Measurements from ENCODE around the gene ZFYVE27.

ZFYVE27 gene

DNA sequence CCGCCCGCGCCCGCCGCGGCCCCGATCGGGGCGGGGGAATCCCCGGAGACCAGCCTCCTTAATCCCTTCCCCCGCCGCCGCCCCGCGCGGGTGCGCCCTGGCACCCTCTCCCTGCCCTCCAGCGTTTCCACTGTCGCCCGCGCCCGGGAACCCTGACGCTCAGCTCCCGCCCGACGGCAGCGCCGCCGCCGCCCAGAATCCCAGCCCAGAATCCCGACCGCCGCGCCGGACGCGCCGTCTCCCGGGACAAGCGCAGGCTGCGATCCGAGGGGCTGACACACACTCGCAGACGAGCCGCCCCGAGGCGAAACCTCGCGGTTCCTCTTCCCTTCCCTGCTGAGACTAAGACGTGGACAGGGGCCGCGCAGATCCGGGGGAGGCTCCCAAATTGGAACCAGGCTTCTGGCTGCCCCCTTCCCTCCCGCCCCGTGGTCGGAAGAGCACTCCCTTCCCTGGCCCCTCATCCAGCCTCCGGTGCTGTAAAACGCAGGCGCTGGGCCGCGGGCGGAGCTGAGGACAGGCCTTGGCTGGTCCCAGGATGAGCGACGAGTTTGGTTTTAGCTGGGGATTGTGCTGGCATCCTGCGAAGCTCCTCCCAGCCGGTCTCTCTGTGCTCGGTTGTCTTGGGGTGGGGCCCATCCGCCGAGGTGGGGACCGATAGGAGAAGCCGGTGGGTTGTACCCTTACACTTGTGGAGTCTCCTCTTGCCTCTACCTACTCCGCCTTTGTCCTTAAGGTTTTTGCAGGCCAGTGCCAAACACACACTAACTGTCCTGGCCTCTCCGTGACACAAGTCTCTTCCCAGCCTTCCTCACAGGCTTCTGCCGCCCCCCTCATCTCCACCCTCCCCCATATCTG, 22.3 kb upstream of the ZFYVE27 start:
- DNase-seq, result peak in 1 of 2 experiments; percentile 31

DNA sequence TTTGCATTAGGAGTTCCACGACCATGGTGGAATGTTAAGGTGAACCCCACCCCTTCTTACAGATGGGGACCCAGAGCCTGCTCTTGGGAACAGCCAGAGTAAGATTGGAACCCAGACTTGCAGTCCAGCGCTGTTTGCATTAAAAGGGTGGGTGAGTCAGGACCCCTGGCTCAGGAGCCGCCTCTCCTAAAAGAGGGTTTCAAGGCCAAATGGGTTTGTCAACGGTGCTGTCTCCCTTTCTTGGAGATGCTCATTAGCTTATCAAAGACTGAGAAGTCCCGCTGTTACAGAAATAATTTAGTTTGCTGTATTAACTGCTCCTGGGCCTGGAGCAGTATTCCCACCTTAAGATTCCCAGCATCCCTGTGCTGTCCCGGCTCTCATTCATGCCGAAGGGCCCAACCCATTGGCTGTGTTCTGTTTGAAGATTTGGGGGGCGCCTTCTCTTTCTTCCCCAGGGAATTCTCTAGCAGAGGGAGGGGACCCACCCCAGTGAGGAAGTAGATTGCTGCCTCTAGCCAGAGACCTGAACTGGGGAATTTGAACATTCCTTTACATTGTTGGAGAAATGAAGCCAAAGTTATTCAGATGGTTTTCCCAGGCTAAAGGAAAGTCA, 21.6 kb upstream of the ZFYVE27 start:
- DNase-seq, result no peak

DNA sequence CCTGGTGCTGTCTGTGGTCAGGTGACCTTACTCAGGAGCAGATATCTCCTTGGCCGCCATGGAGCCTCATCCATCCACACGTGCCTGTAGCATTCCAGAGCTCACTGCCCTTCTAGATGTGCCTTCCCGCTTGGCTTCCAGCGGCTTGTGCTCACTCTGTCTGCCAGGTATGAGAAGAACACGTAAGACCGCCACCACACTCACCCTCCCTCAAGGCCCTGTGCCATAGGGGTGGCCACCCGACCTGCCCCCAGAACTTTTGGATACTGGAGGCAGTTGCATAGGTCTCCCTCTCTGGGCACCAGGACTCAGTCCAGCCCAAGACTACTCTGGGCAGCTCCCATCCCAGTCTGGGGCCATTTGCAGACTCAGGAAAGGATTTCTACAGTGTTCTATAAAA, 19.3 kb upstream of the ZFYVE27 start:
- DNase-seq, result no peak

DNA sequence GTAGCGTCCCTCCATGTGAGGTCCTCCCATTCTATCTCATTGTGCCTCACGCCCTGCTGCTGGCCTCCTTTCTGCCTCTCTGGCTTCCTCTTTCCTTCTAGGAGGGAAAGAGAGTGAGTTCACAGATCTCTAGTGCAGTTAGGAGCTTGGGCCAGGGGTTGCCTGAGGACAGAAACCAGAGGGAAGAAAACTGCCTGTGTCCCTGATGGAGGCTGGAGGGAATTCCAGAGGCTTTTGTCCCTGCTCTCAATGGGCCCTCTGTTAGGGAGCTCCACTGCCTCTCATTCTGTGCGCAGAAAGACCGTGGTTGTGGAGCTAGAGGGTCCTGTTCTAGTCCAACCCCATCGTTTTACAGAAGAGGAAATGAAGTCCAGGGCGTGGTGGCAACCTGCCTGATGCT, 18.8 kb upstream of the ZFYVE27 start:
- no peak for DNase-seq

DNA sequence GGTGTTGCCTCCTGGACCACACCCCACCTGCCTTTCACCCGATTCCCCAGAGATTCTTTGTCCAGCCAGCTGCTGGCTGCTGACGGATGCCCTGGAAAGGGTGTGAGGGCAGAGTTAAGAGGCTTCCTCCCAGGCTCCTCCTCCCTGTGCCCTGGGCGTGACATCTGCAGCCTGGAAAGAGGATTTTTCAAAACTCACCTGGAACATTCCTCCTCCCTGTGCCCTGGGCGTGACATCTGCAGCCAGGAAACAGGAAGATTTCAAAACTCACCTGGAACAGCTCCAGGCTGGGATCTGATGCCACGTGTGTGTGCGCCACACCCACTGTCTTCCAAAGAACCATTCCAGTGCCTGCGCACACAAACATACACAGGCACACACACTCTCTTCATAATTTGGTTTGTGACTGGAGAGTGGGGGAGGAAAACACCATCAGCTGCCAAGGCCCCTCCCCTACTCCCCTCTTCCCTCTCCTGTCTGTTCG, 18.2 kb upstream of the ZFYVE27 start:
- DNase-seq, result no peak

DNA sequence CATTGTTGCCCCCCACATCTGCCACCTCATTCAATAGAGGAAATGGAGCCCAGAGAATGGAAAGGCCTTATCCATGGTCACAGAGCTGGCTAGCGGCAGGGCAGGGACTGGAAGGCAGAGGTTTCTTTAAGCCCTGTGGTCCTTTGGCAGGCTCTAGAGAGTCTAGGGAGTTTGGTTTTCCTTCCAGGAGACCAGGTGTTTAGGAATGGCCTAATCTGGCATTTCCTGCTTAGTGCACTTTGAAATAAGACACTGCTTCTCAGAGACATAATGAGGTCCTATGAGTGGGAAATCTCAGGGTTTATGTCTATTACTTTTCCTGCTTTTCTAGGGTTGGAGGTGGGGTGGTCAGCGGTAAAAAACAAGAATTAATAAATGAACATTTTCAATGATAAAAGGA, 17.3 kb upstream of the ZFYVE27 start:
- DNase-seq, result peak in 1 of 2 experiments; percentile 17

DNA sequence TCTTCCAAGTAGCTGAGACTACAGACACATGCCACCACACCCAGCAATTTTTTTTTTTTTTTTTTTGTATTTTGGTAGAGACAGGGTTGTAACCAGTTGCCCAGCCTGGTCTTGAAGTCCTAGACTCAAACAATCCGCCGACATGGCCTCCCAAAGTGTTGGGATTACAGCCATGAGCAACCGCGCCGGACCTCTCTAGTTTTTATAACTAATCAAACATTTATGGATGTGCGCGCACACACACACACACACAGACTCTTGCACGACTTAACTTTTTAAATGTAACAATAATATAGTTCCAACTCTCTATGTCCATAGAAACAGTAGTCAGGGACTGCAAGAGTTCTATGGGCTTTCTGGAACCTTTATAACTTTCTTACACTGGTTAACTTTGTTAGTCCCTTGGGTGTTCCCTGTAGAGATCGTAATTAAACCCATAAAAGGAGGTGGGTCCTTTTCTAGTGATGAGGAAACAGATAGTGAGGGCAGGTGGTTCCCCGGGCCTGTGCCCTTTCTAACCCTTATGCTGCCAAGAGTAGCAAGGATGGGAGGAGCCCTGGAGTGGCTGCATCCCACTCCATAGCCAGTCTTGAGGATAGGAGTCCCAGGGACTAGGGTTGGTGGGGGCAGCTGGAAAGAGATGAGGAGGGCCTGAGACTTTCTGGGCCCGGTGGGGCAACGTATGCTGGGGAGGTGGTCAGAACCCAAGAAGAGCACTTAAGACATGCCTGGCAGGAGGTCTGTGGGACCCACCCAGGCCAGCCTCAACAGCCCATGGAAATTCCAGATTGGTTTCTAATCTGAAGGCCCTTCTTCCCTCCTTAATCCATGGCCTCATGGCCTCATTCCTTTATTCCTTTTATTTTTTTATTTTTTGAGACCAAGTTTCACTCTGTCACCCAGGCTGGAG, 14.8 kb upstream of the ZFYVE27 start:
- no peak for DNase-seq

DNA sequence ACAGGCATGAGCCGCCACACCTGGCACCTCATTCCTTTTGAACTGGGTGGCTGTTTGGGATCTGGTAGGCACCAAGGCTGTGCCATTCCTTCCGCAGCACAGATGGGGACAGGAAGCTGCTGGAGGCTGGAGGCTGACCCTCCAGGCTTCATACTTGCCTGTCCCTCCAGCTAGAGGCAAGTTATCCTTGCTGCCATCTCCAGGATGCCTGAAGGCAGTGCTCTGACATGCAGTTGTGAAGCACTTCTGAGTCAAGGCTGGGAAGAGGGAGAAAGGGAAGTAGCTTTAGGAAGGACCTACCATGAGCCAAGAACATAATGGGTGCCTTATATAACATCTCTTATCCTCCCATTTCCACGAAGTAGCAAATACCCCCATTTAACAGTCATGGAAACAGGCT, 13.9 kb upstream of the ZFYVE27 start:
- DNase-seq, result no peak

DNA sequence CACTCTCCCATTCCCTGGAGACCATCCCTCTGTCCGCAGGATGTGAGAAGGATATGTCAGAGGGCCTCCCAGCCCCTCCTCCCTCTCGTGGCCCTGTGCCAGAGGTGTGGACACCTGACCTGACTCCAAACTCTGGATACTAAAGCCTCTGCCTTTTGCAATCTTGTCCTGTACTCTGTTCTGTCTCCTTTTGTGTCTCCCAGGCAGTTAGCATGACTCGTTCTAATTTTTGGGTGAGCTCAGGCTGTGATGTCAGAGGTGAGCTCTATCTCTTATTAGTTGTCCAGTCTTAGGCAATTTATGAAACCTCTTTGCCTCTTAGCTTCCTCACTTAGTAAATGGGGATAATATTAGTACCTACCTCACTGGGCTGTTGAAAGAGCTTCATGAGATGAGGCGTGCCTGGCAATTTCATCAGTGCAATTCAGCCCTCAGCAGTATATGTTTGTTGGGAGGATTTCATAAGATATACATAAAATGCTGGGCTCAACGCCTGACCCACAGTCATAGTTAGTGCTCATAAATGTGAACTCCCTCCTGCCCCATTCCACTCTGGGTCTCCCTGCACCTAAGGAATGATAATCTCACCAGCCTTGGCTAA, 12.5 kb upstream of the ZFYVE27 start:
- DNase-seq, result no peak

DNA sequence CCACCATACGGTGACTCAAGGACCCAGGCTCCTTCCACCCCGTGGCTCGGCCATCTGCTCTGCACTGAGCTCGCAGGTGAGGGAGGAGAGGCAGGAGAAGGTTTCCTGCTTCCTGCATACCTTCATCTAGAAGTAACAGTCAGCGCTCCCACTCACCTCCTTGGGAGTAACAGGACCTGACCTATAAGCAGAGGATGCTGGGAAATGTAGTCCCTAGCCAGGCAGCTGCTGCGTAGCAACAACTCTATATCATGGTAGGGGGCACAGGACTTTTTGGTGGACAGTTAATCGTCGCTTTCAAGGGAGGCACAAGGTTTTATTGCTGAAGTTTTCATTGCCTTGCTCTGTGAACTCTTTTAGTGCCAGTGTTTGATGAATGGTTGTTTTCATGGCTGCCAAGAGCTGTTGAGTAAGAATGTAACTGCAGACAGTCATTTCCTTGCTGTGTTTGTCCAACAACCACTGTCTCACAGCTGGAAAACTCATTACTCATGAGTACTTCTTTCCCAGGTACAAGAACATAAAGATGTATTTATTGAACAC, 10.2 kb upstream of the ZFYVE27 start:
- DNase-seq, result no peak

DNA sequence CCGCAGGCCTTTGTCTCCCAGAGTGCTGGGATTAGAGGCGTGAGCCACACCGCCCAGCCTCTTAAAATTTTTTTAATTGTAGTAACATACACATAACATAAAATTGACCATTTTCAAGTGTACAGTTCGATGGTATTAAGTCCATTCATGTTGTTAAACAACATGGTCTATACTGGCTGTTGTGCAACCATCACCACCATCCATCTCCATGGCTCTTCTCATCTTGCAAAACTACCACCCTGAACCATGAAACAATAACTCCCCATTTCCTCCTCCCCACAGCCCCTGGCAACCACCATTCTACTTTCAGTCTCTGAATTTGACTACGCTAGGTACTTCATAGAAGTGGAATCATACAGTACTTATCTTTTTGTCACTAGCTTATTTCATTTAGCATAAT, 7.9 kb upstream of the ZFYVE27 start:
- no peak for DNase-seq

DNA sequence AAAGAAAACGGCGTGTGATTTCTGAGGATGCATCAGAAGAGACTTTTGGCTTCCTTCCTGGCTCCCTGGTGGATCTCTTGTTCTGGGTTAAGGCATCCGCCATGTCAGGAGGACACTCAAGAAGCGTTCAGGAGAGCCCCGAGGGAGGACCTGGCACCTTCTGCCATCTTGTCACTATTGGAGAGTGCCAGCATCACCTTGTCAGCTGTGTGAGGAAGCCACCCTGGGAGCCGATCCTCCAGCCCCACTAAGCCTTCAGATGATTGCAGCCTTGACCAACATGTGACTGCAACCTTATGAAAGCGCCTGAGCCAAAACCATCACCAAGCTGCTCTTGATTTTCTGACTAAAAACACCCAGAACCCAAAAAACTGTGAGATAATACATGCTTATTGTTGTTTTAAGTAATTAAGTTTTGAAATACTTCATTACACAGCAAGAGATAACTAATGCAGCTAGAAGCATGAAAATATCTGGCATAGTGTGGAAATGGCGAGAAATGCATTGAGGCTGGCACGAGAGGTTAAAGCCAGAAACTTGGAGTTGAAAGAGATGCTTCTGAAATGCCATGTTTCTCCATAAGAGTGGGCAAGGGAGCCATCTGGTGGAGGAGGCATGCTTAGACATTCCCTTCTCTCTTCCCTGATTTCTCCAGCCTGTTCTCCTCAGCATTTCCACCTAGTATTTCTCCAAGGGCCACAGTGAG, 5.4 kb upstream of the ZFYVE27 start:
- DNase-seq, result peak in 1 of 2 experiments; percentile 46

DNA sequence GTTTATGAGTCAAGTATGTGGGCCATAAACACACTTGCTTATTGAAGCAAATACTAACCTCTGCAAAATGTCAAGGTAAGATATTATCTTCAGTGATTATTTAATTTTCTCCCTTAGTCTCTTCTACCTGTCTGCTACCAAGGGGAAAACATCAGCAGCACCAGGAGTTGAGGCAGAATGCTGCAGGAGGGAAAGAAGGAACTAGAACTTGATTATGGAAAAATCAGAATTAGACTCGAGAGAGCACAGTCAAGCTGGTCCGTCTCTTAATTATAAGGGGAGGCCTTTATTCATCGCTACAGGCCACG, 4.9 kb upstream of the ZFYVE27 start:
- DNase-seq, result no peak

DNA sequence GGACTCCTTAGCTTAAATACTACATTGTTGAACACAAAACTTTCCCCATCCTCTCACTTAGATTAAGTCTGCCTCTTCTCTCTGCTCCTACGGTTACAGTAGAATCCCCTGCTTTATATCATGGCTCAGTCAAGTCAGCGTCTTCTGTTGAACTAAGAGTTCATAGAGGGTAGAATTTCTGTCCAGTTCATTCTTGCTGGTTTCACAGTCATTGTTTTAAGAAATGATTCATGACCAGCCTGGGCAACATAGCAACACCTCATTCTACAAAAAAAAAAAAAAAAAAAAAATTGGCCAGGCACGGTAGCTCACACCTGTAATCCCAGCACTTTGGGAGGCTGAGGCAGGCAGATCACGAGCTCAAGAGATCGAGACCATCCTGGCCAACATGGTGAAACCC, 3.7 kb upstream of the ZFYVE27 start:
- DNase-seq, result no peak

DNA sequence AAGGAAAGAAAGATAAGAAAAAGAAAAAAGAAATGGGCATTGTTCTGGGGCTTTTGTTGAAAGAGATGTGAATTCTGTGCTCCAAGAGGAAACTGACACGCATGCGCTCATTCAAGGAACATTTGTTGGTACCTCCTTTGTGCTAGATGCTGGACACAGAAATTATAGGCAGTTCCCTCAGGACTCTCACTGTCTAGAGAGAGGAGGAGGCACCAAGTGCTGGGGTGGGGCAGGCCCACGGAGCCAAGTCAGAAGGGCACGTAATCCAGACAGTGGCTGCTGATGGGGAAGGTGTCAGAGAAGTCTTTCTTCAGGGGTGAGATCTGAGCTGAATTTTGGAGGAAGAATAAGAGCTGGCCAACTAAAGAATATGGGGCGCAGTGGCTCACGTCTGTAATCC, 2.9 kb upstream of the ZFYVE27 start:
- no peak for DNase-seq

DNA sequence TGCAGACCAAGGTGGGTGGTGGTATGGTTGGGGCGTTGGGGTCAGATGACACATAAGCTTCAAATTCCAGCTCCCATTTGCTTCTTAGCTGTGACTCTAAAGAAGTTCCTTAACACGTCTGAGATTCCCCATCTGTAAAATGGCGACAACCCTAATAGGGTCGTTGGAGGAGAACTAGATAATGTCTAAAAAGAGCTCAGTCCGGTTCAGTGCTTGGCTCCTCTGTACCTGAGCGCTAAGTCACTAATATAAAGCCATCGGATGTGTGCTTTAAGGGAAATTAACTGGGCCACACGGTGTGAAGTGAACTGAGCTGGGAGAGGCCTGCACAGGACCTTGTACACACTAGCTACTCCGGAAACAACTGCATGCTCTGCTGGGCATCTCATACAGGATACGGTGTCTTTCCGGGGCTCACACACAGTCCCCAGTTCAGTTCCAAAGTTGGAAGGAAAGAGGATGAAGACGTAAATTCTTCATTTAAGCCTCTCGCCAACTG, 476 bp upstream of the ZFYVE27 start:
- DNase-seq, result no peak

DNA sequence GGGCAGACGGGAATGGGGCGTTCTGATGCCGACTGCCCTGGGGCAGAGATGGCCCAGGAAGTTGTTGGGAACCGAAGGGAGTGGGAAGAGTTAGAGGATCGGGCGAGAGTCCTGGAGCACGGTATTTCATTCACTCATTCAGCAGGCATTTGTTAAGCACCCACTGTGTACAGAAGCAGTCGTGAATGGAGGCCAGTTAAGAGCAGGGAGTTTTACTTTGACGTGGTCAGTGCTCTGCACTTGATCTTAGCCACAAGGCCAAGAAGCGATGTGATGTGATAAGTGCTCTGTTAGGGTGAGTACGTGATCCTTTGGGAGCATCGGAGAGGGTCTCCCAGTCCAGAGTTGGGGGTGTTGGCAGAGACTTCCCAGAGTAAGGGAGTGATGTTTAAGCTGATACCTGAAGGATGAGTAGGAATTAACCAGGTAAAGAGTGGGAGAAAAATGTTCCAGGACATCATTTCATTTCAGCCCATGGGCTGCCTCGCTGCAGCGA, 890 bp downstream of the ZFYVE27 start:
- no peak for DNase-seq

DNA sequence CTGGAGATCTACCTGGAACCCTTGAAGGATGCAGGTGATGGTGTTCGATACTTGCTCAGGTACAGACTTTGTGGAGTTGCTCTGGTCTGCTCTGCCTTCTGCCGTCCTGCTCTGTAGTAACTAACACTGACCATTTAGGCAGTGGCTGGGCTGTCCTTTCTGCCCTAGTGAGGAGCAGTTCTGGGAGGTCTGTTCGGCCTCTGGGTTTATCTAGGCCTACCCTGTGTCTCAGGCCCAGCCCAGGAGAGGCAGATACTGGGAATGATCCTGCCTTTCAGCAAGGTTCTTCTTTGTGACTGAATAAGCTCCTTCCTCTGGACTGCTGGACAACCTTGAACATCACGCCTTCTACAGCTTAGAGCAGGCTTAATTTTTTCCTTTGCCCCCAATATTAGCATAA, 1.7 kb downstream of the ZFYVE27 start:
- no peak for DNase-seq

DNA sequence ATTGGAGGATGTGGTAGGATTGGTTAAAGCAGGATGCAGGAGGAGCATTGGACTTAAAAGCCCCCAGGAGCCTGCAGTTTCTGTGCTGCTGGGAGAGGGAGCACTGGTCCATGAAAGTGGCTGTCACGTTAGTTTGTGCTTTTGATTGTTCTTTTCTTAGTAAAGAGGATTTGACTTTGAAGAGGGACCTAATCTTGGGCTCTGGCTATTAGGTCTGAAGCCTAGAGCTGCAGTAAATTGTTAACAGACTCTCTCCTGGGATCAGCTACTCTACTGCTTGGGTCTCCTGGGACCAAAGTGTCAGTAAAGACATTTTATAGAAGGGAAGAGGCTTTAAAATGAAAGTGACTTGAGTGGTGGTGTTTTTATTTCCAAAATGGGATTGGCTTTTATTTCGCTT, 3.7 kb downstream of the ZFYVE27 start:
- peak in 1 of 2 experiments; percentile 15 for DNase-seq

DNA sequence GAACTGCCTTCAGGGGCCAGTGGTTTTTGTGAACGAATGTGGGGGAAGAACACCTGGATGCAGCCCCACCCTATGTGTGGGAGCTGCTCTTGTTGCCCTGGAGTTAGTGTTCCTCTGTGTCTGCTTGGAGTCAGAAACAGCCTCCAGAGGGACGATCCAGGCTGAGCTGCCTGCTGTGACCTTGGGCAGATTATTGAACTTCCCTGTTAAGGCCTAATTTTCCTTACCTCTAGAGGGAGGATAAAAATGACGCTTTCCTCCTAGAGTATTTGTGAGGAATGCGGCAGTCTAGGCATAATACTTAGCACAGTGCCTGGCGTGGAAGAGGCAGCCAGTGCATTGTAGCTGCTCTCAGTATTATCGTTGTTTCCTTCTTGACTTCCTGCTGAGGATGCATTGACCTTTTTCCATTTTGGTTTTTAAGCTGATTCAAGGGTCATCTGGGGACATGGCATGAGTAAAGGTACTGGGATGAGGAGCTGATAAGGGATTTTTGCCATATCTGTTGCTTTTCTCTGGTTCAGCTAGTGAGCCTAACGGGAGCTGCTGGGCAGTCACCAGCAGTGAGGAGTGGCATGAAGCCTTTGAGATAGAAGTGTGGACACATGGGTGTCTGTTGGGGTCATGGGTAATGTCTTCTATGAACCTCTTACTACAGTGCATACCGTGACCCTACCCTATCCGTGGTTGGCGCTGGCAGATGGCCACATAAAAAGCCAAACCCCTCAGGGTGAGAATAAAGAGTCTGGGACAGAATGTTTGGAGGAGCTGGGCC, 6.4 kb downstream of the ZFYVE27 start:
- DNase-seq, result no peak

Data from NCI-H524 (cell line).